MCF 10A (cell line): ENCODE measurements around the gene DNAH17. TPM values are rescaled to one million over a fixed set of nuclear protein-coding genes. Genes with fewer than 3 reads are reported as not detected.

Experiments
- BruUV-seq: library from RNA; stranded (reverse); fragments of 400-500 nt; replicated peaks from 2 replicates; lab custom pipeline; 2021; lab: Mats Ljungman, UMichigan
- CTCF ChIA-PET: fragments of 300-600 bp; sonication (Branson Sonifier 250); formaldehyde crosslinking; extraction: SDS; loops from one replicate; lab custom pipeline; 2021; ENCODE audit warnings: antibody characterized with exemption, inconsistent platforms; lab: Yijun Ruan, JAX
- POLR2A ChIA-PET: fragments of 300-600, 350-650 bp; sonication (Branson Sonifier 250); formaldehyde crosslinking; extraction: SDS; loops from one replicate; lab custom pipeline; 2020; ENCODE audit warnings: antibody characterized with exemption, inconsistent platforms; lab: Yijun Ruan, JAX
- DNase-seq: peaks from one replicate; pipeline ENCODE4 v3.0.0-alpha.2; 2018; ENCODE audit not compliant: unreplicated experiment
- H3K27ac Mint-ChIP-seq: one replicate; pipeline ENCODE4 v1.8.0; 2022; ENCODE audit warnings: mild to moderate bottlenecking, low read depth, mixed read lengths; ENCODE audit not compliant: unreplicated experiment
- H3K27me3 Mint-ChIP-seq: one replicate; pipeline ENCODE4 v1.8.0; 2022; ENCODE audit warnings: mixed read lengths; ENCODE audit not compliant: insufficient read depth, unreplicated experiment
- H3K36me3 Mint-ChIP-seq: one replicate; pipeline ENCODE4 v1.8.0; 2022; ENCODE audit warnings: mild to moderate bottlenecking, moderate library complexity, mixed read lengths; ENCODE audit not compliant: insufficient read depth, unreplicated experiment
- H3K4me1 Mint-ChIP-seq: one replicate; pipeline ENCODE4 v1.8.0; 2022; ENCODE audit warnings: mixed read lengths; ENCODE audit not compliant: insufficient read depth, unreplicated experiment
- H3K4me3 Mint-ChIP-seq: one replicate; pipeline ENCODE4 v1.8.0; 2022; ENCODE audit warnings: mild to moderate bottlenecking, moderate library complexity, mixed read lengths; ENCODE audit not compliant: unreplicated experiment
- H3K9me3 Mint-ChIP-seq: one replicate; pipeline ENCODE4 v1.8.0; 2022; ENCODE audit warnings: mixed read lengths; ENCODE audit not compliant: unreplicated experiment
- intact Hi-C: fragments of 100-400 bp; cut with micrococcal nuclease; formaldehyde crosslinking; loops from 2 replicates; pipeline ENCODE4 v1.14.1; 2022
- total RNA-seq: library from RNA; stranded (reverse); gene quantifications from 2 replicates; pipeline ENCODE4 v1.2.3, GENCODE V29; 2022
- TF ChIP-seq, protein P1 (sequence below): fragments of 200-600 bp; IDR thresholded peaks from one replicate; pipeline ENCODE4 v1.8.0; 2022; ENCODE audit warnings: antibody characterized with exemption, mild to moderate bottlenecking; ENCODE audit not compliant: unreplicated experiment

The DNAH17 gene
- total RNA-seq, 1 experiment from 2014 or later = not detected

DNA sequence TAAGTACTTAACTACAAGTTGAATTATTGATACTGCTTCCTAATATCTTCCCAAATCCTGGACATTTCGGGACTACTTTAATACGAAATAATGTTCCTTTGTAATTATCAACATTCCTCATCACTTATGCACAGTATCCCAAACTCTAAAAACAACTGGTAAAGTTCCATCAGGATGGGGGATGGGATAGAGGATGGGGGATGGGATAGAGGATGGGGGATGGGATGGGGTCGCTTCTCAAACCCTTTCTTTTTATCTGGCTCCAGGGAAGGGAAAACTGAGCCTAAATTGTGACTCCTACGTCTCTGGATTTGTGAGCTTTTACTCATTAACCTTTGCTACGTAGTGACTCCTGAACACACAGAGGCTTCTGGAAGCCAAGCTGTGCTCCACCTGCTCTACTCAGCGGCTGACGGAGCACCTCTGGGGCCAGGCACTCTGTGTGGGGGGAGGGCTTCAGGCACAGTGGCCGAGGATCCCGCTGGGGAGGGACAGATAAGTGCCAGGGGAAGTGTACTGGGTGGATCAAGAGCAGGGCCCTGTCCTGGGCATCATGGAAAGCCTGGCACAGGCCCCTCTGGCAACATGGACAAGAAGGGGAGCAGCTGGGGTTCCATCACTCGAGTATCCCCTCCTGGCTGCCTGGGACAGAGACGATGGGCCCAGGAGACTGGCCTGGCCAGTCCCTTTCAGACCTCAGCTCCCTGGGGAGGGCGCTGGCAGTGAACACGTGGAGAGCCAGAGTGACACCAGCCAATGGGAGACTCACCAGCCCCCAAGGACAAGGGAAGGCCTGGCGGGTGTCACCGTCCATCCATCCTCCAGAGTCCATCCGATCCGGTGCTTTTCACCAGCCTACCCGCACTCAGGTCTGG lies 142.5 kb downstream of the DNAH17 start:
- Mint-ChIP-seq H3K4me1 (no peaks in the 10 kb centered on the region), H3K9me3 (no peaks in the 10 kb centered on the region), H3K27me3 (no peaks in the 10 kb centered on the region), H3K27ac (no peak overlapping the region), H3K4me3 (no peak overlapping the region), H3K36me3 (peaks cover 6% of the 10 kb centered on the region)
- ChIA-PET POLR2A (interaction anchor here (0.7 kb wide), 1 partner anchor 1831 kb away, joined by 3 read pairs; no protein-coding TSS in a partner anchor), CTCF (interaction anchor here (0.5 to 1.0 kb wide), 2 partner anchors 184 to 401 kb away, joined by 3 read pairs; no protein-coding TSS in a partner anchor)
- intact Hi-C loops = no loop called here
- TF ChIP-seq, protein P1, sequence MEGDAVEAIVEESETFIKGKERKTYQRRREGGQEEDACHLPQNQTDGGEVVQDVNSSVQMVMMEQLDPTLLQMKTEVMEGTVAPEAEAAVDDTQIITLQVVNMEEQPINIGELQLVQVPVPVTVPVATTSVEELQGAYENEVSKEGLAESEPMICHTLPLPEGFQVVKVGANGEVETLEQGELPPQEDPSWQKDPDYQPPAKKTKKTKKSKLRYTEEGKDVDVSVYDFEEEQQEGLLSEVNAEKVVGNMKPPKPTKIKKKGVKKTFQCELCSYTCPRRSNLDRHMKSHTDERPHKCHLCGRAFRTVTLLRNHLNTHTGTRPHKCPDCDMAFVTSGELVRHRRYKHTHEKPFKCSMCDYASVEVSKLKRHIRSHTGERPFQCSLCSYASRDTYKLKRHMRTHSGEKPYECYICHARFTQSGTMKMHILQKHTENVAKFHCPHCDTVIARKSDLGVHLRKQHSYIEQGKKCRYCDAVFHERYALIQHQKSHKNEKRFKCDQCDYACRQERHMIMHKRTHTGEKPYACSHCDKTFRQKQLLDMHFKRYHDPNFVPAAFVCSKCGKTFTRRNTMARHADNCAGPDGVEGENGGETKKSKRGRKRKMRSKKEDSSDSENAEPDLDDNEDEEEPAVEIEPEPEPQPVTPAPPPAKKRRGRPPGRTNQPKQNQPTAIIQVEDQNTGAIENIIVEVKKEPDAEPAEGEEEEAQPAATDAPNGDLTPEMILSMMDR = no peak
- BruUV-seq = no TSS peak
- DNase-seq = no peak

GRCh38 chr17:78433780-78434335 lies 143.3 kb downstream of the DNAH17 start:
- Mint-ChIP-seq H3K4me1 (no peaks in the 10 kb centered on the region), H3K9me3 (no peaks in the 10 kb centered on the region), H3K4me3 (no peak overlapping the region), H3K27ac (no peak overlapping the region), H3K36me3 (peaks cover 14% of the 10 kb centered on the region), H3K27me3 (no peaks in the 10 kb centered on the region)
- no peak for DNase-seq
- ChIA-PET POLR2A (no interaction called here), CTCF (interaction anchor here (1.0 kb wide), 1 partner anchor 183 kb away, joined by 3 read pairs; no protein-coding TSS in a partner anchor)
- intact Hi-C loops = no loop called here
- no TSS peak for BruUV-seq
- TF ChIP-seq, protein P1 = no peak

GRCh38 chr17:78433013-78433727 lies 144.0 kb downstream of the DNAH17 start:
- no peaks in the 10 kb centered on the region for H3K4me1 Mint-ChIP-seq
- peaks cover 21% of the 10 kb centered on the region for H3K36me3 Mint-ChIP-seq
- CTCF ChIA-PET = interaction anchor here (0.5 kb wide), 1 partner anchor 442 kb away, joined by 3 read pairs; no protein-coding TSS in a partner anchor
- H3K27ac Mint-ChIP-seq = no peak overlapping the region
- no TSS peak for BruUV-seq
- POLR2A ChIA-PET = no interaction called here
- intact Hi-C loops = no loop called here
- H3K4me3 Mint-ChIP-seq = no peak overlapping the region
- no peaks in the 10 kb centered on the region for H3K9me3 Mint-ChIP-seq
- TF ChIP-seq, protein P1 = no peak
- DNase-seq = no peak
- no peaks in the 10 kb centered on the region for H3K27me3 Mint-ChIP-seq
